ENCODE data around the gene TANC1. TPM values are rescaled to one million over a fixed set of nuclear protein-coding genes. Genes with fewer than 3 reads are reported as not detected.
"Not testable (repeated sequence)": the region's sequence is repeated elsewhere in the genome, so short reads cannot be mapped to it uniquely, and the experiment has no call there.

TANC1 gene
- total and polyA plus RNA-seq, 5 experiments from 2014 or later = 0.05 to 0.17 (median 0.09) TPM; not detected in 1

- POLR2A ChIA-PET = no interaction called here
Observed at GRCh38 chr2:159022019-159022418, 53.6 kb downstream of the TANC1 start.

GRCh38 chr2:159026170-159026569 is 57.7 kb downstream of the TANC1 start:
- no peaks in the 10 kb centered on the region for H3K9me3 Mint-ChIP-seq
- H3K36me3 Mint-ChIP-seq = no peaks in the 10 kb centered on the region
- ATAC-seq (no peak), DNase-seq (no peak)
- no peaks in the 10 kb centered on the region for H3K27me3 Mint-ChIP-seq
- H3K4me1 Mint-ChIP-seq = no peaks in the 10 kb centered on the region
- no peak overlapping the region for H3K27ac Mint-ChIP-seq
- POLR2A ChIA-PET = no interaction called here
- H3K4me3 Mint-ChIP-seq = no peak overlapping the region

More at GRCh38 chr2:159022019-159022418, 53.6 kb downstream of the TANC1 start:
- Mint-ChIP-seq H3K9me3 (peaks cover 0 to 6% (median 0%) of the 10 kb centered on the region in 9 donors), H3K4me3 (no peak overlapping the region), H3K36me3 (peaks cover 0 to under 1% (median 0%) of the 10 kb centered on the region in 3 donors), H3K4me1 (no peaks in the 10 kb centered on the region), H3K27me3 (peaks cover 0 to 2% (median 0%) of the 10 kb centered on the region in 5 donors), H3K27ac (no peak overlapping the region)
- no peak for ATAC-seq
- no peak for DNase-seq

GRCh38 chr2:159028776-159029175 is 60.3 kb downstream of the TANC1 start:
- Mint-ChIP-seq H3K4me1 (no peaks in the 10 kb centered on the region), H3K4me3 (no peak overlapping the region), H3K27me3 (no peaks in the 10 kb centered on the region), H3K9me3 (no peaks in the 10 kb centered on the region), H3K27ac (no peak overlapping the region), H3K36me3 (no peaks in the 10 kb centered on the region)
- POLR2A ChIA-PET = no interaction called here
- DNase-seq (no peak), ATAC-seq (no peak)

GRCh38 chr2:159029936-159030335 is 61.5 kb downstream of the TANC1 start:
- POLR2A ChIA-PET = no interaction called here
- H3K36me3 Mint-ChIP-seq = no peaks in the 10 kb centered on the region
- no peak overlapping the region for H3K4me3 Mint-ChIP-seq
- no peaks in the 10 kb centered on the region for H3K27me3 Mint-ChIP-seq
- DNase-seq (no peak), ATAC-seq (no peak)
- no peak overlapping the region for H3K27ac Mint-ChIP-seq
- no peaks in the 10 kb centered on the region for H3K4me1 Mint-ChIP-seq
- no peaks in the 10 kb centered on the region for H3K9me3 Mint-ChIP-seq

- Mint-ChIP-seq H3K9me3 (no peaks in the 10 kb centered on the region), H3K4me1 (no peaks in the 10 kb centered on the region), H3K27ac (no peak overlapping the region), H3K36me3 (no peaks in the 10 kb centered on the region), H3K4me3 (no peak overlapping the region), H3K27me3 (no peaks in the 10 kb centered on the region)
- POLR2A ChIA-PET = no interaction called here
- no peak for ATAC-seq
- DNase-seq = no peak
Observed at GRCh38 chr2:159030674-159031380, 62.4 kb downstream of the TANC1 start.

- H3K4me3 Mint-ChIP-seq = no peak overlapping the region
- POLR2A ChIA-PET = interaction anchor here (0.6 kb wide), 1 partner anchor 55 kb away, joined by 3 read pairs; no protein-coding TSS in a partner anchor
- ATAC-seq = no peak
- H3K27me3 Mint-ChIP-seq = no peaks in the 10 kb centered on the region
- DNase-seq = no peak
- H3K4me1 Mint-ChIP-seq = no peaks in the 10 kb centered on the region
- peaks cover 0 to 2% (median 0%) of the 10 kb centered on the region in 9 donors for H3K9me3 Mint-ChIP-seq
- no peak overlapping the region for H3K27ac Mint-ChIP-seq
- no peaks in the 10 kb centered on the region for H3K36me3 Mint-ChIP-seq
Observed at GRCh38 chr2:159032146-159032545, 63.7 kb downstream of the TANC1 start.

GRCh38 chr2:159032580-159032979 is 64.1 kb downstream of the TANC1 start:
- POLR2A ChIA-PET = interaction anchor here (0.6 kb wide), 1 partner anchor 54 kb away, joined by 3 read pairs; no protein-coding TSS in a partner anchor
- DNase-seq = no peak
- Mint-ChIP-seq H3K4me1 (no peaks in the 10 kb centered on the region), H3K36me3 (no peaks in the 10 kb centered on the region), H3K9me3 (peaks cover 0 to 2% (median 0%) of the 10 kb centered on the region in 9 donors), H3K27me3 (no peaks in the 10 kb centered on the region), H3K4me3 (no peak overlapping the region), H3K27ac (no peak overlapping the region)
- no peak for ATAC-seq

GRCh38 chr2:159034713-159035112 is 66.3 kb downstream of the TANC1 start:
- Mint-ChIP-seq H3K4me1 (no peaks in the 10 kb centered on the region), H3K36me3 (no peaks in the 10 kb centered on the region), H3K9me3 (peaks cover 0 to 5% (median 0%) of the 10 kb centered on the region in 9 donors), H3K27me3 (no peaks in the 10 kb centered on the region), H3K4me3 (no peak overlapping the region), H3K27ac (no peak overlapping the region)
- ATAC-seq (no peak), DNase-seq (no peak)
- POLR2A ChIA-PET = no interaction called here

- H3K27me3 Mint-ChIP-seq = peaks cover 0 to 9% (median 0%) of the 10 kb centered on the region in 5 donors
- DNase-seq = peak in 5 of 10 donors; percentile 3 to 52 (median 29)
- POLR2A ChIA-PET = no interaction called here
- no peak overlapping the region for H3K27ac Mint-ChIP-seq
- ATAC-seq = peak; percentile 36 to 79
- H3K9me3 Mint-ChIP-seq = peaks cover 0 to 5% (median 0%) of the 10 kb centered on the region in 9 donors
- no peaks in the 10 kb centered on the region for H3K4me1 Mint-ChIP-seq
- no peak overlapping the region for H3K4me3 Mint-ChIP-seq
- H3K36me3 Mint-ChIP-seq = no peaks in the 10 kb centered on the region
Observed at GRCh38 chr2:159035790-159036411, 67.5 kb downstream of the TANC1 start.

- H3K4me1 Mint-ChIP-seq, POLR2A ChIA-PET, H3K27me3 Mint-ChIP-seq, H3K27ac Mint-ChIP-seq, H3K4me3 Mint-ChIP-seq, H3K36me3 Mint-ChIP-seq, ATAC-seq, H3K9me3 Mint-ChIP-seq, DNase-seq: not testable (repeated sequence)
Observed at GRCh38 chr2:159036461-159036860, 68.0 kb downstream of the TANC1 start.

GRCh38 chr2:159041328-159041727 is 72.9 kb downstream of the TANC1 start:
- H3K4me3 Mint-ChIP-seq, POLR2A ChIA-PET: not testable (repeated sequence)

GRCh38 chr2:159042115-159042850 is 73.8 kb downstream of the TANC1 start:
- no peak overlapping the region for H3K27ac Mint-ChIP-seq
- ATAC-seq (no peak), DNase-seq (no peak)
- POLR2A ChIA-PET = no interaction called here
- H3K27me3 Mint-ChIP-seq = peaks cover 0 to 12% (median 2%) of the 10 kb centered on the region in 5 donors
- H3K36me3 Mint-ChIP-seq = no peaks in the 10 kb centered on the region
- peaks cover 0 to 5% (median 0%) of the 10 kb centered on the region in 9 donors for H3K9me3 Mint-ChIP-seq
- no peak overlapping the region for H3K4me3 Mint-ChIP-seq
- no peaks in the 10 kb centered on the region for H3K4me1 Mint-ChIP-seq

More at GRCh38 chr2:159041328-159041727, 72.9 kb downstream of the TANC1 start:
- DNase-seq, H3K9me3 Mint-ChIP-seq, H3K27ac Mint-ChIP-seq, ATAC-seq, H3K4me1 Mint-ChIP-seq, H3K36me3 Mint-ChIP-seq: not testable (repeated sequence)
- peaks cover 0 to 12% (median 2%) of the 10 kb centered on the region in 5 donors for H3K27me3 Mint-ChIP-seq

GRCh38 chr2:159043710-159044109 is 75.3 kb downstream of the TANC1 start:
- Mint-ChIP-seq H3K27ac (no peak overlapping the region), H3K4me3 (no peak overlapping the region), H3K27me3 (peaks cover 0 to 12% (median 2%) of the 10 kb centered on the region in 5 donors), H3K9me3 (peaks cover 0 to 3% (median 0%) of the 10 kb centered on the region in 9 donors), H3K36me3 (no peaks in the 10 kb centered on the region), H3K4me1 (no peaks in the 10 kb centered on the region)
- ATAC-seq (no peak), DNase-seq (no peak)
- POLR2A ChIA-PET = no interaction called here
